Measurements from ENCODE around the gene PPIP5K2. TPM values are rescaled to one million over a fixed set of nuclear protein-coding genes. Genes with fewer than 3 reads are reported as not detected.

Gene PPIP5K2
- total and polyA plus RNA-seq, 2 donors from 2014 or later, result 17.1 to 56.4 TPM

DNA sequence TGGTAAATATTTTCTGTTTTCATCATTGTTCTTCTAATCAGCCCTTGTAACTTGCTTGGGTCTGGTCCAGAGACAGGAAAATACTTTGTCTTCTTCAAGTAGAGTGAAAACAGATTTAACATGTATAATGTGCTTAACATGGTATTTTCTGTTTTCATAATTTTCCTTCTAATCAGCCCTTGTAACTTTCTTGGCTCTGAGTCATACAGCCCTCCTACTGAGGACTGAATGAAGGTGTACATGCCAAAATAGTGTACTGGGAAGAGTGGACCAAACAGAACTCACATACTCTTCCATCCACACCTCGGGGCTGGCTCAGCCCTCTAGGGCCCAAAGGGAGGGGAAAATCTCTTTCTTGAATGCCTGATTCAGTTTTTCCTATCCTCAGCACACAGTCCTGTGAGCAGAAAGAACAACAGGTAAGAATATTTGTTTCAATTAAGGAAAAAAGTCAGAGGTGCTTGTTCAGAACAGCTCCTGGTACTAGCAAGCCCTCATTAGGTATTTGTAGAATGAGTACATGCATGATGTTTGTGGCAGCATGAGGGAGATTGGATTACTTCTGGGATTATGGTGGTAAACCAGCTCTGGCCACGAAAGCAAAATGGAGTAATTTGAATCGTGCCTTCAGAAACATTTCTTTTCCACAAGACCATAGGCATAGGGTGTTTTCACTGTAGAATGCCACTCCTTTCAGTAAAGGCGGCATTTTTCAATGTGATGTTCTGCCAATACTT is 114.3 kb downstream of the PPIP5K2 start:
- H3K4me3 ChIP-seq (ENCODE audit: low read length in 3 of 3), result no peak overlapping the region
- intact Hi-C loops (cut with DNase I), result no loop called here
- TF ChIP-seq, protein P1, sequence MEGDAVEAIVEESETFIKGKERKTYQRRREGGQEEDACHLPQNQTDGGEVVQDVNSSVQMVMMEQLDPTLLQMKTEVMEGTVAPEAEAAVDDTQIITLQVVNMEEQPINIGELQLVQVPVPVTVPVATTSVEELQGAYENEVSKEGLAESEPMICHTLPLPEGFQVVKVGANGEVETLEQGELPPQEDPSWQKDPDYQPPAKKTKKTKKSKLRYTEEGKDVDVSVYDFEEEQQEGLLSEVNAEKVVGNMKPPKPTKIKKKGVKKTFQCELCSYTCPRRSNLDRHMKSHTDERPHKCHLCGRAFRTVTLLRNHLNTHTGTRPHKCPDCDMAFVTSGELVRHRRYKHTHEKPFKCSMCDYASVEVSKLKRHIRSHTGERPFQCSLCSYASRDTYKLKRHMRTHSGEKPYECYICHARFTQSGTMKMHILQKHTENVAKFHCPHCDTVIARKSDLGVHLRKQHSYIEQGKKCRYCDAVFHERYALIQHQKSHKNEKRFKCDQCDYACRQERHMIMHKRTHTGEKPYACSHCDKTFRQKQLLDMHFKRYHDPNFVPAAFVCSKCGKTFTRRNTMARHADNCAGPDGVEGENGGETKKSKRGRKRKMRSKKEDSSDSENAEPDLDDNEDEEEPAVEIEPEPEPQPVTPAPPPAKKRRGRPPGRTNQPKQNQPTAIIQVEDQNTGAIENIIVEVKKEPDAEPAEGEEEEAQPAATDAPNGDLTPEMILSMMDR (IDR thresholded peaks at IDR 0.05; ENCODE audit: borderline replicate concordance, extremely low read depth, insufficient read depth), result no peak
- FAIRE-seq, result no peak
- no peak for DNase-seq
- no peaks in the 10 kb centered on the region for H3K36me3 ChIP-seq (ENCODE audit: control insufficient read depth in 2 of 3, insufficient read depth in 3 of 3, low read length in 3 of 3)
- no peak overlapping the region for H3K9ac ChIP-seq (ENCODE audit: low read length in 3 of 3)
- no peaks in the 10 kb centered on the region for H3K9me3 ChIP-seq (ENCODE audit: control insufficient read depth in 2 of 3, insufficient read depth in 1 of 3, low read length in 3 of 3)
- no peak overlapping the region for H3K27ac ChIP-seq (ENCODE audit: low read depth in 2 of 2, low read length in 2 of 2)
- H3K4me1 ChIP-seq (ENCODE audit: control insufficient read depth in 2 of 3, insufficient read depth in 2 of 3, low read depth in 1 of 3, low read length in 3 of 3), result no peaks in the 10 kb centered on the region
- no peaks in the 10 kb centered on the region for H3K27me3 ChIP-seq (ENCODE audit: control insufficient read depth, insufficient read depth, low read length)

DNA sequence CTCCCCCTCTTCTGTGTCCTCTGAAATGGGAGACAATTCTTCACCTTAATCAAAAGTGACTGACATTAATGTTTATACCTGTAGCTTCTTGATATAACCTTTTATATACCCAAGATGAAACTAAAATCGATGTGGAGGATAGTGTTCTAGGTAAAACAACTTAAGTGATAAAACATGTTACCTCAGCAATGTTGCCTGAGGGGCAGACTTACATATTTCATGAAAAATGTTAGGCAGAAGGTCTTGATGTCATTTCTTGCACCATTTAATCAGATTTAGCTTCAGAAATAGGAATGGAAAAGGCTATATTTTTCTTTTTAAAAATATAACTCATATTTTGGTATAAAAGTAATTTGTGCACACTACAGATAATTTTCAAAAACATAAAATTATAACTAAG is 115.8 kb downstream of the PPIP5K2 start:
- intact Hi-C loops (cut with DNase I), result no loop called here
- no peaks in the 10 kb centered on the region for H3K36me3 ChIP-seq (ENCODE audit: control insufficient read depth in 2 of 3, insufficient read depth in 3 of 3, low read length in 3 of 3)
- DNase-seq (no peak), FAIRE-seq (no peak)
- H3K9me3 ChIP-seq (ENCODE audit: control insufficient read depth in 2 of 3, insufficient read depth in 1 of 3, low read length in 3 of 3), result no peaks in the 10 kb centered on the region
- H3K27ac ChIP-seq (ENCODE audit: low read depth in 2 of 2, low read length in 2 of 2), result no peak overlapping the region
- TF ChIP-seq, protein P1 (IDR thresholded peaks at IDR 0.05; ENCODE audit: borderline replicate concordance, extremely low read depth, insufficient read depth), result no peak
- H3K4me3 ChIP-seq (ENCODE audit: low read length in 3 of 3), result no peak overlapping the region
- H3K9ac ChIP-seq (ENCODE audit: low read length in 3 of 3), result no peak overlapping the region
- no peaks in the 10 kb centered on the region for H3K4me1 ChIP-seq (ENCODE audit: control insufficient read depth in 2 of 3, insufficient read depth in 2 of 3, low read depth in 1 of 3, low read length in 3 of 3)
- no peaks in the 10 kb centered on the region for H3K27me3 ChIP-seq (ENCODE audit: control insufficient read depth, insufficient read depth, low read length)

DNA sequence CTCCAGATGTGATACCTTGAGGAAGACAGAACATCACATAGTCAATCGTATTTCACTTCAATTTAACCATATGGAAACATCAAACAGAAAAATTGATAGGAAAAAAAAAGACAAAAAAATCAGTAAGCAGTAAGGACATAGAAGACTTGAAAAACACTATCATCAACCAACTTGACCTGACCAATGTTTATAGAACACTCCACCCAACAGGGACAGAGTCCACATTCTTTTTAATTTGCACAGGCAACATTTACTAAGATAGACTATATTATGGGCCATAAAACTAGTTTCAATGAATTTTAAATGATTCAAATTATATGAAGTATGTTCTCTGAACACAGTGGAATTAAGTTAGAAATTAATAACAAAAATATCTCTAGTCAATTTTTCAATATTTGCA is 117.7 kb downstream of the PPIP5K2 start:
- Histone ChIP-seq H3K27ac (ENCODE audit: low read depth in 2 of 2, low read length in 2 of 2) (no peak overlapping the region), H3K27me3 (ENCODE audit: control insufficient read depth, insufficient read depth, low read length) (no peaks in the 10 kb centered on the region), H3K9me3 (ENCODE audit: control insufficient read depth in 2 of 3, insufficient read depth in 1 of 3, low read length in 3 of 3) (no peaks in the 10 kb centered on the region), H3K9ac (ENCODE audit: low read length in 3 of 3) (no peak overlapping the region), H3K4me3 (ENCODE audit: low read length in 3 of 3) (no peak overlapping the region), H3K36me3 (ENCODE audit: control insufficient read depth in 2 of 3, insufficient read depth in 3 of 3, low read length in 3 of 3) (no peaks in the 10 kb centered on the region), H3K4me1 (ENCODE audit: control insufficient read depth in 2 of 3, insufficient read depth in 2 of 3, low read depth in 1 of 3, low read length in 3 of 3) (no peaks in the 10 kb centered on the region)
- intact Hi-C loops (cut with DNase I), result no loop called here
- TF ChIP-seq, protein P1 (IDR thresholded peaks at IDR 0.05; ENCODE audit: borderline replicate concordance, extremely low read depth, insufficient read depth), result no peak
- peak; percentile 8 for FAIRE-seq
- DNase-seq, result no peak

DNA sequence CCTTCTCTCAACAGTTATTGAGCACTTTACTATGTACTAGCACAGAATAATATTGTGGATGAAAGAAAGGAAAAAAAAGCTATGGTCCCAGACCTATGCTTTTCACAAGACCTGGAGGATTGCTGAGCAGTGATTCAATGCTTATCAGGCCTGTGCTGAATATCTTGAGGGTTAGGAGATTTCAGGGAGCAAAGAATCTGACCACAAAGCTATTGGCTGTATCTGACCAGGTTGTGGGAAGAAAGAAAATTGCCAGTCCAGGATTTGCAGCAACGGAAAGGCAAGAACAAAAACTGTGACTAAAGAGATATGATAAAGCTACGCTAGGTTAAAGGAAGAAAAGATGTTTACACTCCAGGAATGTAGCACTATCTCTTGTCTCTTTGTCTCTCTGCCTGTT is 123.6 kb downstream of the PPIP5K2 start:
- intact Hi-C loops (cut with DNase I), result no loop called here
- Histone ChIP-seq H3K27me3 (ENCODE audit: control insufficient read depth, insufficient read depth, low read length) (no peaks in the 10 kb centered on the region), H3K36me3 (ENCODE audit: control insufficient read depth in 2 of 3, insufficient read depth in 3 of 3, low read length in 3 of 3) (no peaks in the 10 kb centered on the region), H3K9me3 (ENCODE audit: control insufficient read depth in 2 of 3, insufficient read depth in 1 of 3, low read length in 3 of 3) (no peaks in the 10 kb centered on the region), H3K9ac (ENCODE audit: low read length in 3 of 3) (no peak overlapping the region), H3K27ac (ENCODE audit: low read depth in 2 of 2, low read length in 2 of 2) (no peak overlapping the region), H3K4me3 (ENCODE audit: low read length in 3 of 3) (no peak overlapping the region), H3K4me1 (ENCODE audit: control insufficient read depth in 2 of 3, insufficient read depth in 2 of 3, low read depth in 1 of 3, low read length in 3 of 3) (no peaks in the 10 kb centered on the region)
- DNase-seq (no peak), FAIRE-seq (no peak)
- TF ChIP-seq, protein P1 (IDR thresholded peaks at IDR 0.05; ENCODE audit: borderline replicate concordance, extremely low read depth, insufficient read depth), result no peak

All from kidney (tissue), 14 donors.